GM21528 (cell line): ENCODE measurements around the gene ARHGEF19.

Experiments
- ATAC-seq: cut with Tn5 transposase; IDR thresholded peaks from one replicate; pipeline ENCODE4 v1.9.1; 2021; ENCODE audit warnings: mild to moderate bottlenecking, moderate library complexity; ENCODE audit not compliant: unreplicated experiment, low FRiP score

Gene ARHGEF19

DNA sequence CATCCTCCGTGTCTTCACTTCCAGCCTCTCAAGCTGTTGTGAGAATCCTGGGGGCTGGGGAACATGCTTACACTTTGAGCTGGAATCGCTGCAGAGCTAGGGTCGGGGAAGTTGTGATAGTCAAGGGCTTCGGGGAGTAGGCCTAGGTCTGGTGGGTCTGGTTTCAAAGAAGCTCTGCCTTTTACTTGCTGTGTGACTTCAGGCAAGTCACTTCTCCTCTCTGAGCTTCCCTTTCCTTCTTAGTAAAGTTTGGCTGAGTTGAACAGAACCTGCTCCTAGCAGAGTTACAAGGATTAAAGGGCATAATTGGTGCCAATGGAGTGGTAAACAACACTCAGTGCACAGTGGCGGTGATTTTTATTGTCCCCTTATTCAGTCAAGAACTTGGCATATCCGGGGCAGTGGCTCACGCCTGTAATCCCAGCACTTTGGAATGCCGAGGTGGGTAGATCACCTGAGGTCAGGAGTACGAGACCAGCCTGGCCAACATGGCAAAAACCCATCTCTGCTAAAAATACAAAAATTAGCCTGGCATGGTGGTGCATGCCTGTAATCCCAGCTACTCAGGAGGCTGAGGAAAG lies 25.7 kb downstream of the ARHGEF19 start:
- ATAC-seq = no peak

DNA sequence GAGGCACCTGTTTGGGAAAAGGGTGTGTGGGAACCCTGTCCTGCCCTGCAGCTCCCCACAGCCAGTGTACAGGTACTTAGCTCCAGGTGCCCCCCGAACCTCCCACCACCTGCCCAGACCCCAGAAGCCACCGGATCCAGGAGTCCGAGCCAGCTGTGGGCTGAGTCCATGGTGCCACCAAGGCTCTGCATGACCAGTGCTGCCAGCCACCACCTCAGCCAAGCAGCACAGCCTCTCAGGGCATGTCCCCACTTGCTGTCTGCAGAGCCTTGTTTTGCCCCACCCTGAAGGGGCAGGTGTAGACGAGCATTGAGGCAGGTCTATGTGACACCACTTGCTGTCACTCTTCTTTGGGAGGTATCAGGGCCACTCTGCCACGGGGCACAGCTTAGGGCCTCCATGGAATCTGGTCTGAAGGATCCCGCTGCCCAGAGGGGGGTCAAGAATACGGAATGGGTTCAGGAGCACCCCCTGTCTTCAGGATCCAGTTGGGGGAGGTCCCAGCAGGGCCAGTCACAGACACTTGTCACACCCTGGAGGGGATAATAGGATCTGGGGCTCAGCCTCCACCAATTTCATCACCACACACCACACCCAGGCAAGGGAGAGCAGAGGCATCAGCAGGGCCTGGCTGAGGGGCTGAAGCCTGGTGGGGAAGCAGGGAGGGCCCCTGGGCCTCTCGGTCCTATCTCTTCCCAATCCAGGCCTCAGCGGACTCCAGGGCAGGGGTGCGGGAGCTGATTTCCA lies 27.7 kb downstream of the ARHGEF19 start:
- no peak for ATAC-seq

DNA sequence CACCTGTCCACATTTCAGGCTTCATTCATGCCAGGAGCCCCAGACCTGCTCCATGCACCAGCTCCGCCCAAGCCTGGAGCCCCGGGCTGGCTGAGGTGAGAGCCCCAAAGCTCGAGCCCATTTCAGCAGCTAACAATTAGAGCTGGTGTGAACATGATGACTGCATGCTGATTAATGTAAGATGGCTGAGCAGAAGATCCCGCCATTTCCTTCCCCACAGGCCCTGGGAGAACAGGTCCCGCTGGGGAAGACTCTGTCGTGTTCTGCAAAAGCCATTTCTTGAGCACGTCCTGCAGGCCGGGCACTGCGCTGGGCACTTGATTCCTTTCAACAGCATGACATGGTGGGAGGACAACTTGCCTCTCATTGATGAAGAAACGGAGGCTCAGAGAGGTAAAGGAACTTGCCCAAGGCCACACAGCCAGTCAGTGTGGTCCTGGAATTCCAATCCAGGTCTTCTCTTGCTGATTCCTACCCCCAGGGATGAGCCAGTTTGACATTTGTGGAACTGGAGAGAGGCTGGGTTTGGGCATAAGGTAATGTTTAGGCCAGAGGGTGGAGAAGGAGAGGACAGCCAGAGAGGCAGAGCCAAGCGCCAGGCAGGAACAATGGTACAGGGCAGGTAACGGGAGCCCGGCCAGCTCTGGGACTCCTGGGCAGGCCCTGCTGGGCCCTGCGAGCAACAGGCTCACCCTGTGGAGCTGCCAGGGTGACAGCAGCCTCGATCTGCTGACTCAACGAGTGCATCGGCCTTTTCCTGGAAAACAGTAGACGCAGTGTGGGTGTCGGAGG lies 28.5 kb downstream of the ARHGEF19 start:
- no peak for ATAC-seq

DNA sequence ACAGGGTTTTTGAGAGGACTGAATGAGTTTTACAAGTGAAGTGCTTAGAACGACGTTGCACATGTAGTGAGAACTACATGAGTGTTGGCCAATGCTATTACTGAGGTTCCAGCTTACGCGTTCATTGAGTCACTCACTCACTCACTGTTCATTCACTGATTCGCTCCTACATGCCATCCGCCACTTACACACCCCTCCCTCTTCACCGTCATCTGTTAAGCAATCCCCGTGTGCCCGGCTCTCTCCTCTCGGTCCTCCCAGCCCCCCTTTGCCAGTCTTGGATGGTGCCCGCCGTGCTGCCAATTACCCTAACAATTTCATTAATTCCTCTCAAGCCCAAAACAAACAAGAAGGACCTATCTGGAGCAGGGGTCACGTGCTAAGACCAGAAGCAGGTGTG lies 29.3 kb downstream of the ARHGEF19 start:
- ATAC-seq = no peak

DNA sequence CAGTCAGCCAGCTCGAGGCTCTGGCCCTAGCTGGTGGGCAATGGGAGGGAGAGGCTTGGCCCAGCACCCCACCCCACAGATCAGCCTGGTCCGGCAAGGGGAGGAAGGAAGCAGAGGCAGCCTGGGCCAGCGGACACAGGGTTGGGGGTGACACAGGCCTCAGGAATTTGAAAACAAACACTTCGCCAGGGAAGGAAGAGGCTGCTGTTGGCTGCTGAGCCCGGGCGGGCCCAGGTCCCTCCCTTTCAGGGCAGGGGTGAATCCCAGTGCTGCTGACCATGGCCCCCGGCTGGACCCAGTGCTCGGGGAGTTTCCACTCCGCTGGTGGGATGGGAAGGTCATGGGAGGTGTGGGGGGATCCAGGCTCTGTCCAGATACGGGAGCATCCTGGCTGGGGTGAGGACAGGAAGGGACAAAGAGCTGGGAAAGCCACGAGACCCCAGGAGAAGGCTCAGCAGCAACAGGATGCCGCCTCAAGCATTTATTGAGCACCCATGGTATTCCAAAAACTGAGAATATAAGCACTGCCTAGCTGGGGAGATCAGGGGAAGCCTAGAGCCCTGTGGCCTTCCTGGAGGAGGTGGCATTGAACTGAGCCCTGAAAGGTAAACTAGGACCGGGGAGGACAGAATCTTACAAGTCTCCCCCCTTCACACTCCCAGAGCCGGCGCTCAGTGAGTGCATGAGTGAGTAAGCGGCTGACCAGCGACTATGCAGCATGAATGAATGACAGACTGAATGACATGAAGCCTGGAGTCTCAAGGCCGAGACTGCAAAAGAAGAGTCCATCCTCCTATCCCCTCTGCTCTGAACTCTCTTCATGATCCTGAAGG lies 30.3 kb downstream of the ARHGEF19 start:
- no peak for ATAC-seq

DNA sequence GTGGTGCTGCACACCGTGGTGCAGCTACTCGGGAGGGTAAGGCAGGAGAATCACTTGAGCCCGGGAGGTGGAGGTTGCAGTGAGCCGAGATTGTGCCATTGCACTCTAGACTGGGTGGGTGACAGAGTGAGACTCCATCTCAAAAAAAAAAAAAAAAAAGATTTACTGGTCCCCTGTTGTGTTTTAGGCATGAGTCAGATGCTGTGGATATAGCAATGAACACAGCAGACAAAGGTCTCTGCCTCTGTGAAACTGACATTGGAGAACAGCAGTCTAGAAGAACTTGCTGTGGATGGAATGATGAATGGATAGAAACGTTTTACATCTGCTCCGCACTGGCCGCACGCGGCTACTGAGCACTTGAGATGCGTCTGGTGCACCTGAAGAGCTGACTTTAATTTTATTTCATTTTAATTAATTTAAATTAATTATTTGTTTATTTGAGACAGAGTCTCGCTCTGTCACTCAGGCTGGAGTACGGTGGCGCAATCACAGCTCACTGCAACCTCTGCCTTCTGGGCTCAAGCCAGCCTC lies 32.1 kb downstream of the ARHGEF19 start:
- ATAC-seq = no peak

DNA sequence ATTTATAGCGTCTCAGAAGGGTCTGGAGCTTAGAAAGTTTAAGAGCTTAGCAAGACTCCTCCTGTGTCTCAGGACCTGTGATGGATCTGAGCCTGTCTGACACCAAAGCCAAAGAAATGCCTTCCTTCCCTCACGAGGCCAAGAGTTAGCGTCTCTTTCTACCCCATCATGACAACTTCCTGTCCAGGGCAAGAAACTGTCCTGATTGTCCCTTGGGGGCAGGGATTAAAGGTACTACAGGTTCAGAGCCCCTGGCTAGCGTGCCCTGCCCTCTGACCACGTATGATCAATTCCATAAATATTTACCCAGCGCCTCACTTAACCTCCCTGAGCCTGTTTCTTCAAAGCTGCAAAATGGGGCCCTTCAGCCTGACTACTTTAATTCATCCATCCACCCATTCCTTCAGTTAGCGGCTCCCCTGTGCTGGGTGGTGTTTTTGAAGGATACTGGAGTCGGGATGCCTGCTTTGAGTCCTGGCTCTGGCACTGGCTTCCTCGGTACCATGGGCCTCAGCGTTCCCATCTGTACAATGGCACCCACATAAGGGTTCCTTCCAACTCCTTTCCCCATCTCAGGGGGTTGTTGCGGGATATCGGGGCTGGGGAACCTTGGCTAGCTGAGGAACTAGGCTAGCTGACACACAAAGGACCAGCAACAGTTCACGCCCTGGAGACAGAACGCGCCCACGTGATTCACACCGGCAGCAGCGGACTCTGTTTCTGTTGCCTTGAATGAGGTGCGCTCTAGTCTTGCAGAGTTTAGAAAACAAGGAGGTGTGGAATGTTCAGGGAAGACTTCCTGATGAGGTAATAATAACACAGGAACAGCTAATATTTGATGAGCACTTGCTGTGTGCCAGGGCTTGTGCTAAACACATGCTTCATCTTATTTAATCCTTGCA lies 33.6 kb downstream of the ARHGEF19 start:
- ATAC-seq = no peak

DNA sequence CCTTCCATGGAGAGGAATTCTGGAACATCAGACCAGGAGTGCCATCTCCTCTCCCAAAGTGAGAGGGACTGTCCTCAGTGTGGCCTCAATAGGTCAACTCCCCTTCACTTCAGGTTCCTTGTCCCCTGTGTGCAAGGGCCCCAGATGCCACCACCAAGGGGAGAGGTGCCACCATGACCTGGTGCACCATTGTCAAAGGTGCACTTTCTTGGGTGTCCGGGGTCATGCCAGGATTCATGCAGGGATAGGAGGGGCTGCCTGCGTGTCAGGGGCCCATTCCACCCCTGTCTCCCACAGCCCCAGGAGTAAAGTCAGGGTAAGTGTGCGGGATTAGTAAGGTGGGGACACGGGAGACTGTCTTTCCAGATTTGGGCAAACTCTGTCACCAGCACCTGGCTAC lies 35.1 kb downstream of the ARHGEF19 start:
- no peak for ATAC-seq

DNA sequence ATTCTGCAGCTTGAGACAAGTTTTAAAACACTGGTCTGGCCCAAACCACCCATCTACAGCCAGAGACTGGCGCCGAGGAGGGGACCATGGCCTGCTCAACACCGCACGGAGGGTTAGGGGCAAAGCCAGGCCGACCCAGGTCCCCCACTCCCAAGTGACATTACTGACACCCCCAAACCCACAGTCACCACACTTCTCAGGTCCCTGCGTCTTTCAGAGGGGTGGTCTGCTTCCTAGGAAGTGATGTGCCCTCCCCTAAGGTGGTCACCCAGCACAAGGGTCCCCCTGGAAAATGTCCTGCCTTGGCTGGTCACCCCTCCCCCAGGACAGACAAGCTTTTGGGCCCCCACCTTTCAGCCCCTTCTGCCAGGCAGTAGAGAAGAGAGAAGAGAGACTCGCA lies 35.8 kb downstream of the ARHGEF19 start:
- no peak for ATAC-seq

DNA sequence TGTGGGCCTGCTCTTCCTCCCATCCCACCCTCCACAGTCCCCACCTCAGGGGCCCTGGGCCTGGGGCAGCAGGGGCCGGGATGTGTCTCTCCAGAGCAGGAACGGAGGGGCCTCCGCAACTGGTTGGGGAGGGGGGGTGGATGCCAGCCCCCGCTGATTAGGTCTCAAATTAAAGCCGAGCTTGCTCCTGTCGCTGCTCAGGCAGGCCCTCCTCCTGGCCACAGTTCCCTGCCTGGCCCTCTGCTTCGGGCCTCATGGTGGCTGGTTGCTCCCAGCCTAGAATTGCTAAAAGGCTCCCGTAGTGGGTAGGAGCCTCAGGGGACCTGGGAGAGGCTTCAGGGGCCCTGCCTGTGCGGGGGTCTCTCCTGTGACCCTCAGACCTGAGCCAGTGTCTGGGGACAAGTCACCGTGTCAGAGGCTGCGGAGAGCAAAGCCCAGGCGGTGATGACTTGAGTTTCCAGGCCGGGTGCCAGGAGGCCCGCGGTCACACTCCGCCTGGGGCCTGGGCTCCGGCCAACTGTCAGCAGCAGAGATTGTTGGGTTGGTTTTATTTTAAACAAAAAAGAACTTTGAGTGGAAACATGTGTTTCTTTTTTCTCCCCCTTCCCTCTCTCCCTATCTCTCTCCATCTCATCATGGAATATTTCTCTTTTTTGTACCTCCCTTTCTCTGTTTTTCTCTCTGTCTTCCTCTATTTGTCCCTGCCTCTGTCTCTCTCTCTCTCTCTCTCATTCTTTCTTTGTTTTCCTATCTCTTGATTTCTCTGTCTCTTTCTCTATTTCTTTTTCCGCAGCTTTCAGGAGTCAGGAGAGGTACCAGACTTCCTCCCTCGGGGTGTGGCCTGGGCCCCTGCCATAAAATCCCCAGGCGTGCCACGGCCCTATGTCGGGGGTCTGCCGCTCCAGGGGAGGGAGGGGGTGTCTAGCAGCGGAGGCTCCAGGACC lies 36.6 kb downstream of the ARHGEF19 start:
- no peak for ATAC-seq

DNA sequence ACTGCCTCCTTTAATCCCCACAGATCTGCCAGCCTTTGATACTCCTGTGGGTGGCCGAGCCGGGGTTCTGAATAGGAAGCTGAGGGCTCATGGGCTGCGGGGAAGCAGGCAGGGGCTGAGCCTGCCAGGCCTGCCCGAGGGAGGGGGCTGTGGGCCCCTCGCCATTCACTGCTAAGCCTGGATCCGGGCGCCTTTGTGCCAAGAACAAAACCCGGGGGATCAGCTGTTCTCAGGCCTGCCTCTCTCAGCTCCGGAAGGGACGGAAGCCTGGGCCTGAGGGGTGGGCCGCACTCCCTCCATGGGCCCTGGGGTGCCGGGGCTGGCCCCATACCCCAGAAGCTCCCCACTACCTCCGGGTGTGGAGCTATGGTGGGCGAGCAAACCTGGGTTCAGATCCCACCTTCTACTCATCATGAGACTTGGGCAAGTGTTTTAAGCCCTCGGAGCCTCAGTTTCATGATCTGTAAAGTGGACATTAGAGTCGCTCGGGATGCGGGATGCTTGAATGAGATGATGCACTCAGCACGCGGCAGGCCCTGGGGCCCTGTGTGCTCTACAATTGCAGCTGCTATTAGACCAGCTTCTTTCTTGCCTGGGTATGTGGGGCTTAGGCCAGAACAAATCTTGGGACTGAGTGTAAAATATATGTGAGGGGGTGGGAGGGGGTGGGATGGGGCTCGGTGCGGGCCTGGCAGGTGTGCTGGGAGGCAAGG lies 37.4 kb downstream of the ARHGEF19 start:
- no peak for ATAC-seq

DNA sequence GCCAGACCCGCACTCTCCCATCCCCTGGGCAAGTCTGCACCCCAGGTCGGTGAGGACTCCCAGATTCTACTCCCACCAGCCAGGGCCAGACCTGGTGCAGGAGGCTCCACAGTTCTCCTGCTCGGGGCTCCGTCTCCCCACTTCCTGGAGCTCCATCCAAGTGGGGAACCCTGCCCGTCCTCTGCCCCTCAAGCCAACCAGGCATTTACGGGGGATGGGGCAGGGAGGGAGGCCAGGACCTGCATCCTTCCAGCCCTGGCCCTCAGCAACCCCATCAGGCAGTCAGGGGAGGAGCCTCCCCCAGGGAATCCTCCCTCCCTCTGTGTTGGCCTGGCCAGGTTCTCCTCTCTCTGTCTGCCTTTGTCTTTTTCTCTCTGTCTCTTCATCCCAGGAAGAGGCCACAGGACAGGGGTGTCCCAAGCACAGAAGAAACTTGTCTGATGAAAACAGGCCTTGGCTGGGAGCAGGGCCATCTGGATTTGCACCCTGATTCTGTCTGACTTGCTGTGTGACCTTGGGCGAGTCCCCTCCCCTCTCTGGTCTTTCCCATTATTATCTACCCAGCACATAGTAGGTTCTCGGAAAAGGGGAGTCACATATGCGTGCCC lies 38.1 kb downstream of the ARHGEF19 start:
- ATAC-seq = no peak

DNA sequence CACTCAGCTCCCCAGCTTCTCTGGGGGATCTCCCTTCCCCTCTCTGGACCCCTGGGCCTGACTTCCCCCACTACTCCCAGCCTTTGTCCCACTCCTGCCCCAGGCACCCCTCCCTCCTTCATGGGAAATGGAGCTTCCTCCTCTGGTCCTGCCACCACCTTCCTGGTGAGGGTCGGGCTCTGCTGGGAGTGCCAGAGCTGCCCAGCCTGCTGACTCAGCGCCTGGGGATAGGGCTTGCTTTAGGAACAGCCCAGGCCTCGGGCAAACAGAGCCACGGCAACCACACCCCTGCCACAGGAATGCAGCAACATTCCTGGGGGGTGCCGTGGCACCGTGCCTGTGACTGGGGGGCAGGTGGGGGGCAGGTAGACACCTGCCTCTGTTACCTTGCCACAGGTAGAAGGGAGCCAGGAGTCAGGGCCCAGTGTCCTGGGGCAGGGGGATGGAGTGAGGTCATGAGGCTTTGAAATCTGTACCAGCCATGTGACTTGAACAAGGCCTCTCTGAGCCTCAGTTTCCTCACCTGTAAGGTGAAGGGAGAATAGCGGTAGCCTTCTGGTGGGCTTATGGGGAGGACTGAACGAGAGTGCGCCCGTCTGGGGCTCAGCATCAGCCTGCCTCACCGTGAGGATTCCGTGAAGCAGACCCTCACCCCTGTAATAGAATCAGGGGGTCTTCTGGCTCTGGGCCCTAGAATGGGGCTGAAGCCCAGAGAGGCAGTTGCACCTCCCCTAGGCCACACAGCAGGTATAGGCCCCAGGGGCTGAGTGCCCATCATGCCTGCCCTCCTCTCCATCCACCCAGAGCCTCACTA lies 38.8 kb downstream of the ARHGEF19 start:
- no peak for ATAC-seq

DNA sequence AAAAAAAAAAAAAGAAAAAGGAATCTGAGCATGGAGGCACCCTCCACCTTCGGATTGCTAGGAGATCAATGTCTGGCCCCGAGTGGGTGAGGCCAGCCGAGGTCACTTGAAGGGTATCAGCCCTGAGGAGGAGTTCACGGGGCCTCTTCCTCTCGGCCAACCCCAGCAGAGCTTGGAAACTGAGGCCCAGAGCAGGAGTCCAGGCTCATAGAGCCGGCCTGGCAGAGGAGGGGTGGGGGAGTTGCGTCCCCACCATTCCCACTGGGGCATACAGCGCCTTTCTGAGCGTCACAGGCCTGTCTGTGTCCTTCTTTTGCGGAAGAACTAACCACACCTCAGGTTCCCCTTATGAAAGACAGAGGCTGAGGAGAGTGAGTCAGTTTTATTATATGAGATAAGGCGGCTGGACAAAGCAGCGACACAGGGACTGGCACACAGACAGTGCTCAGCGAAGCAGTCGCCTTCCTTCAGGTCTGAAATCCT lies 39.4 kb downstream of the ARHGEF19 start:
- ATAC-seq = no peak

DNA sequence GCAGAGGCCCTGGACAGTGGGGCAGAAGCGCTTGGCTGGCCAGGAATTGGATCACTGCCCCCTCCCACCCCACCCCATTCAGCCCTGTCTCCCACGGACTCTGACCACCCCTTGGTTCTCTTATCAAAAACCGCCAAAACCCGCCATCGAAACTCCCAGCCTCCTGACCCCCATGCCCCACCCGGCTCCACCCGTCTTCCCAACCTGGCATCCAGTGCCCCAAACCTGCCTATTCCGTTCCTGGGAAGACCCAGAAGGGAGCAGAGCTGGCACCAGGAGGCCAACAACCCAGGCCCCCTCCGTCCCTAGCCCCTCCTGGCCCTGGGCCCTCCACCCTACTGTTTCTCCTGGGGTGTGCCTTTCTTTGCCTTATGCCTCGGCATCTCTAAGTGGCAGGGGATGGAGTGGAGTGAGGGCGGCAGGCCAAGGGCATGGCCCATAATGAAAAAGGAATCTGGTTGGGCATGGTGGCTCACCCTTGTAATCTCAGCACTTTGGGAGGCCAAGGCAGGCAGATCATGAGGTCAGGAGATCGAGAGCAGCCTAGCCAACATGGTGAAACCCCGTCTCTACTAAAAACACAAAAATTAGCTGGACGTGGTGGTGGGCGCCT lies 40.1 kb downstream of the ARHGEF19 start:
- ATAC-seq = no peak
